Measurements from ENCODE around the gene ZNF518B.
A peak's percentile ranks its signal among the peaks of the same experiment; 100 is the strongest.

ZNF518B gene

DNA sequence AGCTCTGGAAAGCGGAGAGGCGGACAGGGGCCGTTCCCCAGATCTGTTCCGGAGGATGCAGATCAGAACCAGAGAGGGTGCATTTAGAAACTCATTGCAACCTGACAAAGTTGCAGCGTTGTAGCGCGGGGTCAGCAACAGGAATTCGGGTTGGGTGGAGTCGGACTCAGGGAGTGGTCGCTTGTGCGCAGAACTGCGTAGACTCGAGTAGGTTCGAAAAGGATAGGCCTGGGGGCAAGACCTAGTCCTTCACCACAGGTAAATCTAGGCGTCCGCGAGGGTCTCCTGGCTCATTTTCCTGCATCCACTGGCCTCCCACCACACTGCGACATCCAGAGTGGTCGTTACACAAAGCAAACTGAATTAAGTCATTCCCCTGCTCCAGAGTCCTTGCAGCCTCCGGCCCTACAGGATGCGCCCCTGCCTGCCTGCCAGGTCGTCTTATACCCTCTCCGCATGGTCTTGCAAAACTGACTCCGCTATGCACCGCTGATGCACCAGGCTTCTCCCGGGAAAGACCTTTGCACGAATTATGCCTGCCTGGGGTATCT lies 4.7 kb upstream of the ZNF518B start:
- H3K9me3 ChIP-seq (ENCODE audit: insufficient read depth, low read length): no peaks in the 10 kb centered on the region
- no peak overlapping the region for H3K9ac ChIP-seq (ENCODE audit: low read length)
- H3K79me2 ChIP-seq (ENCODE audit: insufficient read depth, low read length): no peaks in the 10 kb centered on the region
- H3K9me2 ChIP-seq (replicated peaks; ENCODE audit: insufficient read depth, low read length): no peaks in the 10 kb centered on the region
- no peaks in the 10 kb centered on the region for H4K20me1 ChIP-seq (ENCODE audit: low read depth, low read length)
- H3K27me3 ChIP-seq (ENCODE audit: low read length): no peaks in the 10 kb centered on the region
- TF ChIP-seq EZH2phosphoT487 (conservative IDR thresholded peaks at IDR 0.05; ENCODE audit: low read length): no peak
- TF ChIP-seq, protein P1, sequence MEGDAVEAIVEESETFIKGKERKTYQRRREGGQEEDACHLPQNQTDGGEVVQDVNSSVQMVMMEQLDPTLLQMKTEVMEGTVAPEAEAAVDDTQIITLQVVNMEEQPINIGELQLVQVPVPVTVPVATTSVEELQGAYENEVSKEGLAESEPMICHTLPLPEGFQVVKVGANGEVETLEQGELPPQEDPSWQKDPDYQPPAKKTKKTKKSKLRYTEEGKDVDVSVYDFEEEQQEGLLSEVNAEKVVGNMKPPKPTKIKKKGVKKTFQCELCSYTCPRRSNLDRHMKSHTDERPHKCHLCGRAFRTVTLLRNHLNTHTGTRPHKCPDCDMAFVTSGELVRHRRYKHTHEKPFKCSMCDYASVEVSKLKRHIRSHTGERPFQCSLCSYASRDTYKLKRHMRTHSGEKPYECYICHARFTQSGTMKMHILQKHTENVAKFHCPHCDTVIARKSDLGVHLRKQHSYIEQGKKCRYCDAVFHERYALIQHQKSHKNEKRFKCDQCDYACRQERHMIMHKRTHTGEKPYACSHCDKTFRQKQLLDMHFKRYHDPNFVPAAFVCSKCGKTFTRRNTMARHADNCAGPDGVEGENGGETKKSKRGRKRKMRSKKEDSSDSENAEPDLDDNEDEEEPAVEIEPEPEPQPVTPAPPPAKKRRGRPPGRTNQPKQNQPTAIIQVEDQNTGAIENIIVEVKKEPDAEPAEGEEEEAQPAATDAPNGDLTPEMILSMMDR (IDR thresholded peaks at IDR 0.05; ENCODE audit: insufficient read depth, low read length, poor library complexity, severe bottlenecking): no peak
- H3K4me2 ChIP-seq (ENCODE audit: low read depth, low read length, poor library complexity, severe bottlenecking): no peak overlapping the region
- no peak overlapping the region for H3K4me3 ChIP-seq (ENCODE audit: insufficient read depth, low read length, poor library complexity, severe bottlenecking)
- no peak overlapping the region for H2AFZ ChIP-seq (ENCODE audit: low read depth, low read length, severe bottlenecking)
- H3K36me3 ChIP-seq (ENCODE audit: low read length): no peaks in the 10 kb centered on the region
- H3F3A ChIP-seq (ENCODE audit: insufficient read depth): no peaks in the 10 kb centered on the region
- no peak overlapping the region for H3K27ac ChIP-seq (ENCODE audit: low read depth, low read length)

DNA sequence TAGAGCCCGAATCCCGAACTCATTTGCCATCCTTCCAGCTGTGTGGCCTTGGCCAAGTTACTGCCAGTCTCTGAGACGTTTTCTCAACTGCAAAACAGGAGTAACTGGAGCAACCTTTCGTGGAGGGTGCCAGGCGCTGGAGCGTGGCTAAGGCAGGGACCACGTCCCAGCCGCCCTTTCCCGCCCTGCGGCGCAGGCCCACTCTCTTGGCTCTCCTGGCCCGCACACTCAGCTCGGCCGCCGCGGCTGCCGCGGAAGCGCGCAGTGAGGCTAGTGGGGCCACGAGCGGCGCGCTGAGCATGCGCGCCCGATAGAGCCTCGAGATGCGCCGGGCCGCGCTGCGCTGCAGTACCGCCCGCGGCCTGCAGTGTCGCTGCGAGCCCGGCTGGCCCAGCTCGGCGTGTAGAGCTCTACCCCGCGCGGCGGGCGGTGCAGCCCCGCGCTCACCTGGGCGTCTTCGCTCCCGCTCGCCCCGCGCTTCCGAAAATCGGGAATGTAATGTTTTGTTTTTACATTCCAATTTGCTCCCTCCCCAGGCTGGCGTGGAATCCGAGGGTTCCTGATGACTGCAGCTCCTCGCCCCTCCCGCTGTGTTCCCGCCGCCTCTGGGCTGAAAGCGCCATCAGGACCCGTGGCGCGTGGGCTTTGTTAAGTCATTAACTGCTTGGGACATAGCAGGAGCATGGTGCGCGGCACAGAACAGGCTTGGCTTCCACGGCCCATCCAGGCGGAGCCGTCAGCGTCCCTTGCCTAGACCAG lies 4.0 kb upstream of the ZNF518B start:
- Histone ChIP-seq H4K20me1 (ENCODE audit: low read depth, low read length) (no peaks in the 10 kb centered on the region), H2AFZ (ENCODE audit: low read depth, low read length, severe bottlenecking) (peak overlapping the region; percentile 92), H3K4me2 (ENCODE audit: low read depth, low read length, poor library complexity, severe bottlenecking) (peak overlapping the region; percentile 46), H3K79me2 (ENCODE audit: insufficient read depth, low read length) (no peaks in the 10 kb centered on the region), H3K36me3 (ENCODE audit: low read length) (no peaks in the 10 kb centered on the region), H3K9me3 (ENCODE audit: insufficient read depth, low read length) (no peaks in the 10 kb centered on the region), H3F3A (ENCODE audit: insufficient read depth) (no peaks in the 10 kb centered on the region), H3K27me3 (ENCODE audit: low read length) (no peaks in the 10 kb centered on the region), H3K27ac (ENCODE audit: low read depth, low read length) (no peak overlapping the region), H3K9me2 (replicated peaks; ENCODE audit: insufficient read depth, low read length) (no peaks in the 10 kb centered on the region), H3K4me3 (ENCODE audit: insufficient read depth, low read length, poor library complexity, severe bottlenecking) (no peak overlapping the region), H3K9ac (ENCODE audit: low read length) (peak overlapping the region; percentile 43)
- no peak for TF ChIP-seq EZH2phosphoT487 (conservative IDR thresholded peaks at IDR 0.05; ENCODE audit: low read length)
- TF ChIP-seq, protein P1 (IDR thresholded peaks at IDR 0.05; ENCODE audit: insufficient read depth, low read length, poor library complexity, severe bottlenecking): peak; percentile 18

DNA sequence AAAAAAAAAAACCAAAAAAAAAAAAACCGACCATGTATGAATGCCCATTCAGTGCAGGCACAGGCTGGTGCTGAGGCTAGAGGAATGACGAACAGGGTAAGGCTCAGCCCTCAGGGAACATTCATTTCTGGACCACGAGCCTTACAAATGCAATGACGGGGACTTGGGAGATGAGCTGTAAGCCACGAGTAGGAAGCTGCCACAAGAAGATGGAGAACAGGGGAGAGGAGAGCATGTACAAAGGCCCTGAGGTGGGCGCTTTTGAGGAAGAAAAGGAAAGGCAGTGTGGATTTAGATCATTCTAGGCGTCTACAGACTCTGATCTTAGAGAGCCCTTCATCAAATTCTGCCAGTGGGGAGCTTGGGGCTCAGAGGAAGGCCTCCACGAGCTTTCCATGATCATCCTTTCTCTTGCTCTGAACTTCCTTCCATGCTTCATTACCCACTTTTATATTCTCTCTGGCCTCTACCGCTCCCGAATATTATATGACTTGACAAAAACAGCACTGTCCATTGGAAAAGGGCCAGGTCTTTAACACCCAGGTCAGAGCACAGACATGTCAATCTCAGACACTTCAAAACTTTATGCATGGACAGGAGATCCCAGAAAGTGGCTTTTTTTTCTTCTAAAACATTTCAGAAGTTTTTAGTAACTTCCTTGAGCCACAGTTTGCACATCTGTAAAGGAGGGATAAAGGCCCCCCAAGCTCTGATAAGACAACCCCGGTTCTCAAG lies 3.3 kb upstream of the ZNF518B start:
- TF ChIP-seq, protein P1 (IDR thresholded peaks at IDR 0.05; ENCODE audit: insufficient read depth, low read length, poor library complexity, severe bottlenecking): no peak
- TF ChIP-seq EZH2phosphoT487 (conservative IDR thresholded peaks at IDR 0.05; ENCODE audit: low read length): no peak
- no peak overlapping the region for H3K27ac ChIP-seq (ENCODE audit: low read depth, low read length)
- H3K4me3 ChIP-seq (ENCODE audit: insufficient read depth, low read length, poor library complexity, severe bottlenecking): no peak overlapping the region
- H4K20me1 ChIP-seq (ENCODE audit: low read depth, low read length): no peaks in the 10 kb centered on the region
- H3F3A ChIP-seq (ENCODE audit: insufficient read depth): no peaks in the 10 kb centered on the region
- H3K9me2 ChIP-seq (replicated peaks; ENCODE audit: insufficient read depth, low read length): no peaks in the 10 kb centered on the region
- no peaks in the 10 kb centered on the region for H3K27me3 ChIP-seq (ENCODE audit: low read length)
- no peaks in the 10 kb centered on the region for H3K79me2 ChIP-seq (ENCODE audit: insufficient read depth, low read length)
- H3K9ac ChIP-seq (ENCODE audit: low read length): peak overlapping the region; percentile 43
- no peaks in the 10 kb centered on the region for H3K9me3 ChIP-seq (ENCODE audit: insufficient read depth, low read length)
- H3K36me3 ChIP-seq (ENCODE audit: low read length): no peaks in the 10 kb centered on the region
- H2AFZ ChIP-seq (ENCODE audit: low read depth, low read length, severe bottlenecking): peak overlapping the region; percentile 92
- peak overlapping the region; percentile 46 for H3K4me2 ChIP-seq (ENCODE audit: low read depth, low read length, poor library complexity, severe bottlenecking)

Measured in SU-DHL-6 (cell line).